Keratinocyte (primary cell): ENCODE measurements around the gene PNPLA2. TPM values are rescaled to one million over a fixed set of nuclear protein-coding genes. Genes with fewer than 3 reads are reported as not detected.

ENCODE experiments used
- DNase-seq: peaks from one replicate; pipeline ENCODE4 v3.0.0-alpha.2; 2011; ENCODE audit warnings: low read depth, missing footprints, low spot score
- FAIRE-seq: peaks from 2 replicates; lab custom pipeline; 2011; peaks lifted over from hg19 to GRCh38; lab: Jason Lieb, UNC
- H2AFZ ChIP-seq: 2 replicates; pipeline ENCODE4 v1.6.0; 2012; ENCODE audit warnings: low read length, control low read depth, inconsistent platforms; ENCODE audit not compliant: control insufficient read depth
- H3K27ac ChIP-seq: 2 replicates; pipeline ENCODE4 v1.5.1; 2011; ENCODE audit warnings: low read length; ENCODE audit not compliant: control insufficient read depth, insufficient read depth
- H3K27me3 ChIP-seq: 3 replicates; pipeline ENCODE4 v1.6.0; 2011; ENCODE audit warnings: low read length; ENCODE audit not compliant: control insufficient read depth, insufficient read depth; ENCODE audit errors: extremely low read depth
- H3K36me3 ChIP-seq, 2 experiments: 2 replicates in 1 of 2; 3 replicates in 1 of 2; pipeline ENCODE4 v1.5.1; 2011; ENCODE audit warnings: low read length in 2 of 2, mild to moderate bottlenecking in 1 of 2; ENCODE audit not compliant: control insufficient read depth in 2 of 2, insufficient read depth in 2 of 2; ENCODE audit errors: extremely low read depth in 1 of 2
- H3K4me1 ChIP-seq: 3 replicates; pipeline ENCODE4 v1.5.1; 2011; ENCODE audit warnings: low read length; ENCODE audit not compliant: control insufficient read depth, insufficient read depth; ENCODE audit errors: extremely low read depth
- H3K4me2 ChIP-seq: 3 replicates; pipeline ENCODE4 v1.6.0; 2011; ENCODE audit warnings: low read depth, low read length; ENCODE audit not compliant: control insufficient read depth, insufficient read depth; ENCODE audit errors: extremely low read depth
- H3K4me3 ChIP-seq, 3 experiments: fragments of 200-600 bp in 1 of 3; sonication (generic) in 1 of 3; 2 replicates in 2 of 3; 3 replicates in 1 of 3; pipeline ENCODE4 v1.5.1; 2011 to 2016; ENCODE audit warnings: low read length in 3 of 3, mild to moderate bottlenecking in 3 of 3, control low read depth in 2 of 3, inconsistent platforms in 1 of 3, low read depth in 1 of 3, mixed read lengths in 1 of 3, mixed run types in 1 of 3, moderate library complexity in 1 of 3; ENCODE audit not compliant: control insufficient read depth in 2 of 3, insufficient read depth in 2 of 3; ENCODE audit errors: extremely low read depth in 1 of 3
- H3K79me2 ChIP-seq: 2 replicates; pipeline ENCODE4 v1.6.0; 2012; ENCODE audit warnings: low read length; ENCODE audit not compliant: control insufficient read depth, insufficient read depth
- H3K9ac ChIP-seq: 3 replicates; pipeline ENCODE4 v1.6.0; 2011; ENCODE audit warnings: low read length; ENCODE audit not compliant: control insufficient read depth, insufficient read depth; ENCODE audit errors: extremely low read depth
- H3K9me1 ChIP-seq: 3 replicates; pipeline ENCODE4 v1.6.0; 2011; ENCODE audit warnings: low read length; ENCODE audit not compliant: control insufficient read depth, insufficient read depth; ENCODE audit errors: extremely low read depth
- H3K9me3 ChIP-seq: 2 replicates; pipeline ENCODE4 v1.5.1; 2012; ENCODE audit warnings: low read depth, low read length; ENCODE audit not compliant: control insufficient read depth
- H4K20me1 ChIP-seq: 3 replicates; pipeline ENCODE4 v1.6.0; 2011; ENCODE audit warnings: low read length; ENCODE audit not compliant: control insufficient read depth, insufficient read depth; ENCODE audit errors: extremely low read depth
- CTCF ChIP-seq, 3 experiments: IDR thresholded peaks in 1 of 3; conservative IDR thresholded peaks in 1 of 3; optimal IDR thresholded peaks in 1 of 3; 2 replicates in 2 of 3; 3 replicates in 1 of 3; pipeline versions ENCODE3 to v1.5.1; 2011; ENCODE audit warnings: low read length in 3 of 3, mild to moderate bottlenecking in 3 of 3, moderate library complexity in 2 of 3, control low read depth in 1 of 3, inconsistent platforms in 1 of 3; ENCODE audit not compliant: insufficient read depth in 2 of 3; ENCODE audit errors: extremely low read depth in 1 of 3
- EZH2 ChIP-seq: IDR thresholded peaks from one replicate; pipeline ENCODE4 v1.6.1; 2012; ENCODE audit warnings: inconsistent platforms, mild to moderate bottlenecking, low read length, moderate library complexity
- dilution Hi-C: fragments of 300-500 bp; cut with MboI; formaldehyde crosslinking; loops from one replicate; pipeline ENCODE4 v1.7.0; 2020; ENCODE audit warnings: low sequenced_read_pairs; ENCODE audit not compliant: extremely low pct_ligation_motif_present
- polyA plus RNA-seq, 5 experiments: library from polyadenylated mRNA; depleted of rRNA in 3 of 5; stranded (reverse) in 3 of 5; stranded (forward) in 1 of 5; unstranded in 1 of 5; fragments of >200 nt; gene quantifications; 1 replicate in 1 of 5; 2 replicates in 3 of 5; 3 replicates in 1 of 5; pipeline versions ENCODE4 v1.2.1 to v1.2.3, GENCODE V29; 2011 to 2012; ENCODE audit warnings: missing spikeins in 2 of 5, low read depth in 1 of 5, low replicate concordance in 1 of 5

Gene PNPLA2
- polyA plus RNA-seq, 1 donor (not counting 4 experiments of a cell fraction or from before 2014, with no cell fraction given): 5.3 TPM

GRCh38 chr11:855330-855674 is 36.6 kb downstream of the PNPLA2 start:
- H3K4me1 ChIP-seq: peaks cover 4% of the 10 kb centered on the region
- peaks cover 11% of the 10 kb centered on the region for H4K20me1 ChIP-seq
- no peaks in the 10 kb centered on the region for H3K27me3 ChIP-seq
- no peaks in the 10 kb centered on the region for H3K79me2 ChIP-seq
- no peak overlapping the region for H3K9ac ChIP-seq
- no peak for DNase-seq
- no peak overlapping the region for H2AFZ ChIP-seq
- no peaks in the 10 kb centered on the region for H3K9me3 ChIP-seq
- FAIRE-seq: no peak
- no peak overlapping the region for H3K4me2 ChIP-seq
- no peak for TF ChIP-seq EZH2
- no peak for TF ChIP-seq CTCF (optimal IDR thresholded peaks at IDR 0.05 in 1 of 3, IDR thresholded peaks at IDR 0.05 in 1 of 3, conservative IDR thresholded peaks at IDR 0.05 in 1 of 3; ENCODE audit: extremely low read depth in 1 of 3, insufficient read depth in 2 of 3, low read length in 3 of 3)
- H3K27ac ChIP-seq: no peak overlapping the region
- dilution Hi-C loops: no loop called here
- no peak overlapping the region for H3K4me3 ChIP-seq
- H3K36me3 ChIP-seq: peaks cover 6 to 8% of the 10 kb centered on the region in 2 experiments
- no peaks in the 10 kb centered on the region for H3K9me1 ChIP-seq

GRCh38 chr11:855796-856195 is 37.1 kb downstream of the PNPLA2 start:
- no peaks in the 10 kb centered on the region for H3K9me1 ChIP-seq
- no peak overlapping the region for H3K27ac ChIP-seq
- H2AFZ ChIP-seq: no peak overlapping the region
- no peak for TF ChIP-seq CTCF (optimal IDR thresholded peaks at IDR 0.05 in 1 of 3, IDR thresholded peaks at IDR 0.05 in 1 of 3, conservative IDR thresholded peaks at IDR 0.05 in 1 of 3; ENCODE audit: extremely low read depth in 1 of 3, insufficient read depth in 2 of 3, low read length in 3 of 3)
- no peak for TF ChIP-seq EZH2
- no peaks in the 10 kb centered on the region for H3K9me3 ChIP-seq
- H3K36me3 ChIP-seq: peaks cover 6 to 8% of the 10 kb centered on the region in 2 experiments
- no peak overlapping the region for H3K4me2 ChIP-seq
- peaks cover 4% of the 10 kb centered on the region for H3K4me1 ChIP-seq
- no peak overlapping the region for H3K4me3 ChIP-seq
- FAIRE-seq: no peak
- no peaks in the 10 kb centered on the region for H3K79me2 ChIP-seq
- dilution Hi-C loops: no loop called here
- H3K9ac ChIP-seq: no peak overlapping the region
- H3K27me3 ChIP-seq: no peaks in the 10 kb centered on the region
- peaks cover 11% of the 10 kb centered on the region for H4K20me1 ChIP-seq
- DNase-seq: no peak
